Glomerular visceral epithelial cell (primary cell): ENCODE measurements around the gene MGME1.
"Not testable (repeated sequence)": the region's sequence is repeated elsewhere in the genome, so short reads cannot be mapped to it uniquely, and the experiment has no call there.

Experiments
- DNase-seq: peaks from one replicate; pipeline ENCODE4 v3.0.0-alpha.2; 2016; ENCODE audit errors: extremely low spot score

Gene MGME1

DNA sequence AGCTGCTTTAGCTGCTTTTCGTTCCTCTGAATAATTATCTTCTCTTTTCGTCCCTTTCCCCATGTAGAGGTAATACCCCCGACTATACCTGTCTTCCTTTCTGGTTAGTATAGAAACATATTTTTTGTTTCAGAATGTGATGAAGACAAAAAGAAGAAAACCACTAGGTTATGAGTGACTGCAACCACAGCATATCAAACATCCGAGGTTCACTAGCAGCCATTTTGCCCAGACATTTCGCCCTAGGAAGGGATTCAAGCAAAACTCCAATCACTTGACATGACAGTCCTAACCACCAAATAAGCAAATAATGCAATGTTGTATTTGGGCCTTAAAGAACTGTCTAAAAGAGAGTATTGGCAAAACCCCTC, 9.6 kb upstream of the MGME1 start:
- no peak for DNase-seq

DNA sequence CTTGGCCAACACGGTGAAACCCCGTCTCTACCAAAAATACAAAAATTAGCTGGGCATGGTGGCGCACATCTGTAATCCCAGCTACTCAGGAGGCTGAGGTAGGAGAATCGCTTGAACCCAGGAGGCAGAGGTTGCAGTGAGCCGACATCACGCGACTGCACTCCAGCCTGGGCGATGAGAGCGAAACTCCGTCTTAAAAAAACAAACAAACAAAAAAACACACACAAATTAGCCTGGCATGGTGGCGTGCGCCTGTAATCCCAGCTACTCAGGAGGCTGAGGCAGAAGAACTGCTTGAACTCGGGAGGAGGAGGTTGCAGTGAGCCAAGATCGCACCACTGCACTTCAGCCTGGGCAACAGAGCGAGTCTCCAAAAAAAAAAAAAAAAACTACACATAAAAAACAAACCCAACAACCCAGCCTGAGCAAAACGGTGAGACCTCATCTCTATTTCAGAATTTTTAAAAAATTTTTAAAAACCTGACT, 8.4 kb upstream of the MGME1 start:
- not testable (repeated sequence) for DNase-seq

DNA sequence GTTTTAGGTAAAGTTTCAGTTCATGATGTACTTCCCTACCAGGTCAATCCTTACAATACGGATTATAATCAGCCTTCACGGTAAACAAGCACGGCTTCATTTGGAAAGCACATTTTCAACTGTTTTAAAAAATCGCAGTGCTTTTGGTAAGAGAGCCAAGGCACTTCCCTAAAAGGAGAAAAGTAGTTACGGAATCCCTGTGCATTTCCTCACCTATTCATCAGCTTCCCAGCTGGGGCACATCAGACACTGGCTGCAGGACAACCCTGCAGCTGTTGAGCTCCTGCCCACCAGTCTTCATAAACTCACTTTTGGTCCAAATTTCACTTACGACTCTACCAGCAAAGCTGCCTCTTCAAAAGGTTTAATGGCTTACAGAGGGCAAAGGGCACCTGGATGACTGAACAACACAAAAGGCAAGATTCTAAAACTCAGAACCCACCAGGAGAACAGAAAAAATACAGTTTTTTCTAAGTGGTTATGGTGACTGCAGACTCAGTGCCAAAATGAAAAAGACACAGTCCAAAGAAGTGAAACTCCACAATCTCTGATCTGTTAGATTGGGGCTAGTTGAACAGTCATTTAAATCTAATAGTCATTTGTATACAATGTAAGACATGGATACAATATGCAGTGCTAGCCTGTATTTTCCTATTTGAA, 7.8 kb upstream of the MGME1 start:
- DNase-seq: no peak

DNA sequence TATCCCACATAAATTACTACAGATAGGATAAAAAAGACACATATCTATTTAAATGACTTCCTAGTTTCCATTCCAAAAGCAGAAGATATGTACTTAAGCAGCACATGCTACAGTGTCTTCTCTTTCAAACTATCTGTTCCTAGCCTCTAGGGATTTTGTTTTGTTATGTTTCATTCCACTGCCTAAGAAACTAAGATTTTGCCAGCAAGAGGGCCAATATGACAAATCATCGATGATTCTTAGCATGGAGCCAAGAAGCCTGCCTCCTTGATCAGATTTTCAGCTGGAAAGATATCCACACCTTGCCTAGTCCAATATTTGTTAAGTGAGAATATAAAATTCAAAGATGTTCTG, 7.3 kb upstream of the MGME1 start:
- DNase-seq: no peak

DNA sequence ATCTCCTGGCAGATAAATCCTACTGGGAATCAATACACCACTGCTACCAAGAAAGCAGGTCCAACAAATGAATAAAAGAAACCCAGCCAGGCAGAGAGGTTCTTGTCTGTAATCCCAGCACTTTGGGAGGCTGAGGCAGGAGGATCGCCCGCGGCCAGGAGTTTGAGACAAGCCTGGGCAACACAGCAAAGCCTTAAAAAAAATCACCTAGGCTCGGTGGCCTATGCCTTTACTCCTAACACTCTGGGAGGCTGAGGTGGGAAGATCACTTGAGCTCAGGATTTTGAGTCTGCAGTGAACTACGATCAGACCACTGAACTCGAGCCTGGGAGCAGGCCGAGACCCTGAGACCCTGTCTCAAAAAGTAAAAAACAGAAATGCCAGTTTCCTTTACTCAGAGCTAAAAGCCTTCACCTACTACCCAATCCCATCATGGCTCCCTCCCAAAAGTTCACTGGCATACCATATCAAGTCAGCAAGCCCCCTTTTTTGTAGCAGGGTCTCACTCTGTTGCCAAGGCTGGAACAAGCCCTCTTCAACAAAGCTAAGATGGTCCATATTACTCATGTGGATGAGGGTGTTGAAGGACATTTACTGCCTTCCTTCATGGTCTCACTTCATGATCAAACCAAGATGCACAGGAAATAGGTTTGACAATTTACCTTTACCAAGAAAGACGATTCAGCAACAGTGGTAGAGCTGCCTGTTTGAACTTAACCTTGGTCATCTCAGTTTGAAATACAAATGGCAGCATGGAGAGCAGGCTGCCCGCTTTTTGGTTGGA, 5.5 kb upstream of the MGME1 start:
- DNase-seq: no peak

DNA sequence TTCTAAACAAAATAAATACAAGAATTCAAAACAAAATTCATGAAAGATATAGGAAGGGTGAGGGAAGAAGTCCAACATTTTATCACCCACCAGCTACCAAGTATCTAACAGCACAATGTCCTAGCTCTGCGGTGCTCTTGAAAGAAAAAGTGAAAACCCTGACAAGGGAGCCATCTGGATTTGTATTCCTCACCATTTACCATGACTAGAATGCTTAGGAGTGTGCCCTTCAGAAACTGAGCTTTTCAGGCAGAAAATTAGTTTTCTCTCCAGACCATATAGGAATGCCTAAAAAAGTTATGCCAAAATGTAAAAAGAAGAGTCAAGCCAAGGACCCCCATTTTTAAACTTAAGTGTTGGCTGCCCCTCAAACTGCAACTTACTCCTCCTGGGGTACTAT, 4.7 kb upstream of the MGME1 start:
- DNase-seq: no peak

DNA sequence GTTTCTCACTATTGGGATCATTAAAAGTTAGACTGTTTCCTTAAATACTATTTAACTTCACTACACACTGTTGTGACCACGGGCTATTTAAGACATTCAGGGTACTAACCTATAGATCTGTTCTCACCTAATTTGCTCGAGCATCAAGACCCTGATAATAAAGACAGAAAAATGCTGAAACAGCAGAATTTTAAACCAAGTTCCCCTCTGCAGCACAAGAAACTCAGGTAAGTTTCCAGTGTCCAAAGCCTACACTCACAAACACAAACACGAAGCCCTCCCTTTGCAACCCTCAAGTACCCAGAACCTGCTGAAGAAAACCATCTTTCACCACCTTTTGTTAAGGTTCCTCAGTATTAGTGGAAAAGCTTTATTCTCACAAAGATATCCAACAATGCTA, 4.2 kb upstream of the MGME1 start:
- DNase-seq: no peak

DNA sequence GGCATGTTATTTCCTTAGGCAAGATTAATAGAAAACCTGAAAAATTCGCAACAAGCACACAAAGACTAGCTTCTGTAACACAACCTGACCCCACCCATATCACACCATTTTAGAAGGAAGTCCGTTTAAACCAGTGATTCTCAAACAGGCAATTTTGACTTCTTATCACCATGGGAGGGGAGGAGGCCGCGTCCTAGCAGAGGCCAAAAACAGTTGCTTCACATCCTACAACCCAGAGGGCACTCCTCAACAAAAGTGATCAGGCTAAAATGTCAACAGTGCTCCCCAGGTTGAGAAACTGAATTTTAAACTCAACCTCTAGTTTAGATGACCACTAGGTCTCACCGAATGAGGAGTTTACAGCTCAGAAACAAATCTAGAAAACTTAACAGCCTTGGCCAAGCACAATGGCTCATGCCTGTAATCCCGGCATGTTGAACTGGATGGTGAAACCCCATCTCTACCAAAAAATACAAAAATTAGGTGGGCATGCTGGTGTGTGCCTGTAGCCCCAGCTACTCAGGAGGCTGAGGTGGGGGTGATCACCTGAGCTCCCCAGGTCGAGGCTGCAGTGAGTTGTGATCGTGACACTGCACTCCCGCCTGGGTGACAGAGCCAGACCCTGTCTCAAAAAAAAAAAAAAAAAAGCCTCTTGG, 3.6 kb upstream of the MGME1 start:
- DNase-seq: no peak

DNA sequence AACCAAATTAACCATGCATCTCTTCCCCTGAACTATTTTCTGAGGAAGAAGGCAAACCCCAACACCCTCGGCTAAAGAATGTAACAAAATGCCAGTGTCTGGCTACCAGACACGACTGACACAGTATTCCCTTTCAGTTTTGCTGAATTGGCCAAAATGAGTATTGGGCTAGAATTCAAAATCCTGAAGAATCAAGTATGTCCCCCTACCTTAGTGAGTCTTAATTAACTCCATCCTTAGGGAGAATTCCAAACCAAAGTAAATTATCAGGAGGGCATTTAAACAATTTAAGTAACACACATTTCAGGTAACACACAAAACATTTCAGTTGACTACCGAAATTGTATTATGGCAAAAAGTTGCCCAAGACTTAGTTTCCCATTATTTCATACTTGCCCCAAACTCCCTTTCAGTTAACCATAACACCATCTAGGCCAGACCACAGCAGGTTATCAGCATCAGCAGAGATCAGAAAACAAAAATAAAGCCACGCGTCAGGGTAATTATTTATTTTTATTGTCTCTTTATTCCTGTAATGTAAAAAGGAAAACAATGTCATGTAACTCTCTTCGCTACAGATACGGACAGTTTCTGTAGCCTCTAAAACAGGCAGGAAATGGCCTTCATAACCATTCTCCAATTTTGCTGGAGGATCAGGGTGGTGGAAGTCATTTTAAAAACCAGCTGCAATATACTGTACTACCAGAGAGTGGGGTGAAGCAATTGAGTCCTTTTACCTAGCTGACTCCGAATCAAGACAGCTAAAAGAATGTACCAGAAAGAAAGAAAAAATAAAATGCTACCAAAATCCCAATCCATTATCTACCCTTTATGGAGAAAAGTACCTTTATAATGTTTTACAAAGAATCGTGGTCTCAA, 2.1 kb upstream of the MGME1 start:
- DNase-seq: peak; percentile 48

DNA sequence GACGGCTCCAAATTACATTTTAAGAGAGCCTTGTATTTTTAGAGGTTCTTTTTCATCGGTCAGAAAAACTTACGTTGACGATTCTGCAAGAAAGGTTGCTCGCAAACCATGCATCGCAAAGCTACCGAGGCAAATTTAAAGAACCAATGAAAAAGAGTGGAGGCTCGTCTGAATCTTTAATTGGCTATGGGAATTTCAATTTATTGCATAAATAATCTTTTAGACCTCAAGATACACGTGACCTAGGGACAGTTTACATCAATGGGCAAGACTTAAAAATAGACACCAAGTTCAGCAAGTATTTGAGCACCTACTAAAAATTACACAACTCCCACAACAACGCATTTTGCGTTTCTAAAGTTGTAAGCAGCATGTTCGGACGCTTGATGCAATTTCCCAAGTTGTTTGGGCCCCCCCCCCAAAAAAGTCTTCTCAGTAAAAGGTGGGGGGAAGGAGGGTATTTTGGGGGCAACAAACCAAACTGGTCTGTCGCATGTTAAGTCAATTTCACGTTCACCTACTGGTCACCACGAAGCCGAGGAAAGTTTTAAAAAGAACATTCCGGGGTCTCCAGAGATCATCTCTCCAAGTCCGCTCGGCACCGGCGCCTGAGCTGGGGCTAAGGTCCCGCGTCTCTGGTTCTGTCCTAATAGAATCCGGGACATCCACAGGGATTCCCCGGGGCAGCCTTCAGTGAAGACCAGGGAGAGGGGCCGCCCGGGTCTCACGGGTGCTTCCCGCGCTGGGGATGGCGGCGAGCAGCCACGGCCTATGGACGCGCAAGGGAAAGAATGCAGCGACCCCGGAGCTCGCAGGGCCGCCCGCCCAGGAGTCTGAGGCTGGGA, 1.1 kb upstream of the MGME1 start:
- peak; percentile 20 for DNase-seq

DNA sequence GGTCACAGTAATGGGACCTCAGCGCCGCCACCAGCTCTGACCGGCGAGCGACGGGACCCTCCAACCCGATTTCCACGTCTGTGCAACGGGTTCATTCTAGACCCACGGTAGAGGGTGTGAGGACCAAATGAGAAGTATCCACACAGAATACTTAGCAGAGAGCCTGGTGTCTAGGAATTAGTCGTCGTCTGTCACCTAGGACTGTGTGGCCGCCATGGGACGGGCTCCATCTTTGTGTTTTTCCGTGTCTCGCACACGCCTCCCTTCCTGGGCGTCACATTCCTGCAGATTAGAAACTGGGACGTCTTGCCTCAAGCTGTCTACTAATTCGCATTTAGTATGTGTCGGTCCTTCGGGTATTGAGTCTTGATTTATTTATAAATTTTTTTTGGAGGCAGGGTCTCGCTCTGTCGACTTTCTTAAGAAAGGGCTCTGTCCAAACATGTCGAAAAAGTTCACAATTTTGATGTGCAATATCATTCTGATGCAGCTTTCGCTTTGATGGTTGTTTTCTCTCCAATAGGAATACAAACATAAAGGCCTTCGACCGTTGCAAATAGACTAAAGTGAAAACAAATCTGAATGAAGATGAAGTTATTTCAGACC, 563 bp downstream of the MGME1 start:
- peak; percentile 52 for DNase-seq

DNA sequence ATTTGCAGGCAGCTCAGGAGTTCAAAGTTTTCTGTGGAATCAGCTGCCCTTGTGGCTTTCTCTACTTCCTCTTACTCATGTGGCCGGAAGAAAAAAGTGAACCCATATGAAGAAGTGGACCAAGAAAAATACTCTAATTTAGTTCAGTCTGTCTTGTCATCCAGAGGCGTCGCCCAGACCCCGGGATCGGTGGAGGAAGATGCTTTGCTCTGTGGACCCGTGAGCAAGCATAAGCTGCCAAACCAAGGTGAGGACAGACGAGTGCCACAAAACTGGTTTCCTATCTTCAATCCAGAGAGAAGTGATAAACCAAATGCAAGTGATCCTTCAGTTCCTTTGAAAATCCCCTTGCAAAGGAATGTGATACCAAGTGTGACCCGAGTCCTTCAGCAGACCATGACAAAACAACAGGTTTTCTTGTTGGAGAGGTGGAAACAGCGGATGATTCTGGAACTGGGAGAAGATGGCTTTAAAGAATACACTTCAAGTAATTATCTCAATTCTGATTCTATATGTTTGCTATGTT, 1.1 kb downstream of the MGME1 start:
- peak; percentile 74 for DNase-seq

DNA sequence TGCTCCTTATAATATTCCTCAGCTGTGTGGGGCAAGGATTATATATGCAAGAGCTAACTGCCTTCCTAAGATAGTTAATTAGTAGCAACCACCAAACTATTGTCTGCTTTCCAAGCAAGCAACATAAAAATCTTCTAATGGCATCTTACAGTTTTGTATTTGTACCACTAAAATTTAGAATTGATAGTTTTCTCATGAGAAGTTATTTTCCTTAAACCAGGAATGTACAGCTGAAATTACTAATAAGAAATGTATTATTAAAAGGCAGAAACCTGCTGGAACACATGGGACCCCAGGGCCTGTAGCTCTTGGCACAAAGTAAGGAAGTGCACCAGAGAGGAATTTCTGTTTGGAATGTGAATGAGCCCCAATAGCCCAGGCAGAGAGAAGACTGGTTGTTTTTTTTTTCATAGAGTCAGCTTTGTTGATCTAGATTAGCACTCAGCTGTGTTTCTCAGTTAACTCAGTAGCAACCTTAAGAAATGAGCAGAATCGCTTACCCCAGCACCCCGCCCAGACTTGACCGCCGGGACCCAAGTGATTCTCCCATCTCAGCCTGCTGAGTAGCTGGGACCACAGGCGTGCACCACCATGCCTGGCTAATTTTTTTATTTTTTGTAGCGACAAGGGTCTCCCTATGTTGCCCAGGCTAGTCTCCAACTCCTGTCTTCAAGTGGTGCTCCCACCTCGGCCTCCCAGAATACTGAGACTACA, 2.6 kb downstream of the MGME1 start:
- DNase-seq: peak; percentile 56

DNA sequence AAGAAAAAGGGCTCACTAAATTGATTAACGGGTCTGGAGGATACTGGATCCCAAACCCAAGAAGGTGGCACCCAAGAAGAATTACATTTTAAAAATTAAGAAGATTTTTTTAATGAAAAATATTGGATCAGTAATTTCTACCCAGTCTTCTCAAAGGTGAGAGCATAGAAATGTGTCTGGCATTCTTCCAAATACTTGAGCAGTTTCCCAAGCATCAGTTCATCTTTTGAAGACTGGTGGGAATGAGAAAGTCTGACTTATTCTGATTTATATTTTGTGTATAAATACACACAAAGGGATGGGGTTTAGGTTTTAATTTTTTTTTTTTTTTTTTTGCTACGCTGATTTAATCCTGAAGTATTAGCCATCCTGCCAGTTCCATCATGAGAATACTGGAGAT, 3.3 kb downstream of the MGME1 start:
- DNase-seq: peak; percentile 39

DNA sequence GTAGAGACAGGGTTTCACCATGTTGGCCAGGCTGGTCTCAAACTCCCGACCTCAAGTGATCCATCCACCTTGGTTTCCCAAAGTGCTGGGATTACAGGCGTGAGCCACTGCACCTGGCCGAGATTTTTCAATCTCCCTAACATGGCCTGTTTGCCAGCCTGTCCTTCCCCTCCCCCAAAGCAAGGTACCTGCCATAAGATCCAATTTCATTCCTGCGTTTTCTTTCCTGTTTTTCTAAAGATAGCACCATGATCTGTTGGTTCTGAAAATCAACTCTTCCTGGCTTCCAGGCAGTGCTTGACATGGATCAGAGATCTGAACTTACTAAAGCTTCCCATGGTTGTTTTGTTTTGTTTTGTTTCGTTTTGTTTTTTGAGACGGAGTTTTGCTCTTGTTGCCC, 7.5 kb downstream of the MGME1 start:
- no peak for DNase-seq

DNA sequence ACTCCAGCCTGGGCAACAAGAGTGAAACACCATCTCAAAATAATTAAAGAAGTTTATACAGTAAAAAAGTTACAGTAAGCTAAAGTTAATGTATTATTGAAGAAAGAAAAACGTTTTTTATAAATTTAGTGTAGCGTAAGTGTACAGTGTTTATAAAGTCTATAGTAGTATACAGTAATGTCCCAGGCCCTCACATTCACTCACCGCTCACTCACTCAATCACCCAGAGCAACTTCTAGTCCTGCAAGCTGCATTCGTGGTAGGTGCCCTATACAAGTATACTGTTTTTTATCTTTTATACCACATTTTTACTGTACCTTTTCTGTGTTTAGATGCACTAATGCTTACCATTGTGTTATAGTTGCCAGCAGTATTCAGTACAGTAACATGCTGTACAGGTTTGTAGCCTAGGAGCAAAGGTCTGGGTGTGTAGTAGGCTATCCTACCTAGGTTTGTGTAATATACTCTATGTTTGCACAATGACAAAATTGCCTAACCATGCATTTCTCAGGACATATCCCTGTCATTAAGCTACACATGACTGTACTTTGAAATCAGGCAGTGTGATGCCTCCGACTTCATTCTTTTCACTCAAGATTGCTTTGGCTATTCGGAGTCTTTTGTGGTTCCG, 16.7 kb downstream of the MGME1 start:
- DNase-seq: no peak

DNA sequence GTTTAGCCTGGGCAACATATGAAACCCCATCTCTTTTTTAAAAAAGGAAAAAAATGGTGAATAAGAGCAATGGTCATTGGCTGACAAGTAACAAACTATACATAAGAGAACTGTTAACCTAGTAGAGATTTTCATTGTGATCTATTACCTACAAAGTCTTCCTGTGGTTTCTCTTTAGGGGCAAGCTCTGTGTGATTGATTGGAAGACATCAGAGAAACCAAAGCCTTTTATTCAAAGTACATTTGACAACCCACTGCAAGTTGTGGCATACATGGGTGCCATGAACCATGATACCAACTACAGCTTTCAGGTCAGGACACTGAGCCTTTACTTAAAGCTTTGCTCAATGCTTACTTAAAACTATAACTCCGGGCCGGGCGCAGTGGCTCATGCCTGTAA, 19.2 kb downstream of the MGME1 start:
- DNase-seq: no peak

DNA sequence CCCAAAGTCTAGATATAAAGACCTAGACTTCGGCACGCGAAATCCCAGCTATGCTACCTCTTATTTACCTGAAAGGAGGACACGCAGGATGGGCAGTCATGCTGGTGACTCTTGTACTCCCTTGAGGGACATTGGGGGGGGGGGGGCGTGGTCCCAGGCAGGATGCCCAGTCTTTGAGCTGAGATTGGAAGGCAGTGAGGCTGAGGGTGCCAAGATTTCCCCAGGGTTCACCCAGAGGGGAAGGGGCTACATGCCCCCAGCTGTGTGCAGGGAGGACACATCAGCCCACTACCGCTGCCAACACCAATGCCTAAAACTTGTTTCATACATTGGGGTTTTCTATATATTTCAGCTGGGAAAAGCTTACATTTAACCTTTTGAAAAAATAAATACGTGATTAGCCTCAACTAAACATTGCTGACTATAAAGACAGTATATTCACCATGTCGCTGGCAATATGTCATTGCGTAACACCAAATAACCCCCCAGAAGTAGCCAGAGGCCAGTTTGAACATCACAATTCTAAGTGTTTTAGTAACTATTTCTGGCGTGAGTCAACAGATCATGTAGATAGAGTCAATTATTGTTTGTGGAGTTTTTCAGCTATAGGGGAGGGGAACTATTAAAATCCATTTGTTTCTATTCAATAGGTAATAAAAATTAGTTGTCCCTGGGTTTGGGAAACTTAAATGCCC, 21.6 kb downstream of the MGME1 start:
- no peak for DNase-seq

DNA sequence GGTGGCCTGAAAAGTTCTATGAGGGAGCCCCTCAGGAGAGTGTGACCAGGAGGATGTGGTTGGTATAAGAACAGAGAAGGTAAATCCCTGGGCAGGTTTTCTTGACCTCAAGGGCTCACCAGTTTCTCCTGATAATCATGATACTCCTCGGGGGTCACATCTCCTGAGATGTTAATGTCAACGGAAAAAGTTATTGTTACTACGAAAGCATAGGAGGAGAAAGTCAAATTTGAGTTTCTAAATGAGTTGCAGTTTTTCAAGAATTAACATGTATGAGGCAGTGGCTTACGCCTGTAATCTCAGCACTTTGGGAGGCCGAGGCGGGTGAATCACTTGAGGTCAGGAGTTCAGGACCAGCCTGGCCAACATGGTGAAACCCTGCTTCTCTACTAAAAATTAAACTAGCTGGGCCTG, 23.4 kb downstream of the MGME1 start:
- DNase-seq: no peak
